Measurements from ENCODE around the gene ANKRD28. TPM values are rescaled to one million over a fixed set of nuclear protein-coding genes. Genes with fewer than 3 reads are reported as not detected.
A peak's percentile ranks its signal among the peaks of the same experiment; 100 is the strongest.
"Not testable (repeated sequence)": the region's sequence is repeated elsewhere in the genome, so short reads cannot be mapped to it uniquely, and the experiment has no call there.

The ANKRD28 gene
- total RNA-seq = 92.5 to 124 TPM (median 104 TPM) in 3 replicates
- long read RNA-seq, full-length matches to known transcripts = 9 of 44 reads
- long read RNA-seq, partial matches to known transcripts = 3 of 44 reads
- long read RNA-seq, other reads (novel, unspliced or antisense) = 32 of 44 reads

DNA sequence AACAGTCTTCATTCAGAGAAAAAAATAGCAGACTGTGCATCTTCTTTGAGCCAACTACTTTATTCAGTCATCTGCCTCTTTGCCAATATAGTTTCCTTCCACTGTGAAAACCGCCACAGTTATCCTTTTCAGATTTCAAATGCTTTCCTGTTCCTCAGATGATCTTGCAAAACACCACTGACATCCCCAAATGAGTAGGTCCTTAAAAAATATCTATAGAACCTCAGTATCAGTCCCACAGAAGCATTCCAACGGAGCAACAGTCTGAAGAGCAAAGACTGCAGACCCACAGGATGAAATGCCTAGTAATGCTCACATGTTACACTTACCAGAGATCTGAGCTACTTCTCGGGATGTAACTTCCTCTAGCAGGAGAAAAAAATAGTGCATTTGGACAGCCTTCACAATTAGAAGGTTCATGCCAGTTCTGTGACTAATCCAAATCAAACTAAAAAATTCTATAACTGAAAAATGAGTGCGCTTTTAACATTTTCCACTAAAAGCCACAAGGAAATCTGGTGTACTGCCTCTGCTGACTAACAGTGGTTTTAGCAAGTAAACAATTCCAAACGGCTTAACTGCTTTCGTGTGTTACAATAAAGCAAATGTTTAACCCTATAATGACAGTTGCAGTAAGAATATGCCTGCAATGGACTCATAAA lies at the start of gene ANKRD28:
TSS of gene ANKRD28 (minus strand) at position 338 of the 662 bp plus-strand sequence. CDS start 1,458 bp downstream, outside the sequence.
- H3K4me1 Mint-ChIP-seq (ENCODE audit: low read depth) = peaks cover 37% of the 10 kb centered on the region
- H3K4me3 Mint-ChIP-seq (ENCODE audit: unreplicated experiment) = peak within 1 kb of the TSS; percentile 76
- no peaks in the 10 kb centered on the region for H3K9me3 Mint-ChIP-seq (ENCODE audit: low read depth)
- no peaks in the 10 kb centered on the region for H3K27me3 Mint-ChIP-seq (ENCODE audit: low read depth)
- DNase-seq (ENCODE audit: low spot score) = no peak
- H3K27ac Mint-ChIP-seq (ENCODE audit: unreplicated experiment) = peak within 1 kb of the TSS; percentile 98
- TF ChIP-seq, protein P1, sequence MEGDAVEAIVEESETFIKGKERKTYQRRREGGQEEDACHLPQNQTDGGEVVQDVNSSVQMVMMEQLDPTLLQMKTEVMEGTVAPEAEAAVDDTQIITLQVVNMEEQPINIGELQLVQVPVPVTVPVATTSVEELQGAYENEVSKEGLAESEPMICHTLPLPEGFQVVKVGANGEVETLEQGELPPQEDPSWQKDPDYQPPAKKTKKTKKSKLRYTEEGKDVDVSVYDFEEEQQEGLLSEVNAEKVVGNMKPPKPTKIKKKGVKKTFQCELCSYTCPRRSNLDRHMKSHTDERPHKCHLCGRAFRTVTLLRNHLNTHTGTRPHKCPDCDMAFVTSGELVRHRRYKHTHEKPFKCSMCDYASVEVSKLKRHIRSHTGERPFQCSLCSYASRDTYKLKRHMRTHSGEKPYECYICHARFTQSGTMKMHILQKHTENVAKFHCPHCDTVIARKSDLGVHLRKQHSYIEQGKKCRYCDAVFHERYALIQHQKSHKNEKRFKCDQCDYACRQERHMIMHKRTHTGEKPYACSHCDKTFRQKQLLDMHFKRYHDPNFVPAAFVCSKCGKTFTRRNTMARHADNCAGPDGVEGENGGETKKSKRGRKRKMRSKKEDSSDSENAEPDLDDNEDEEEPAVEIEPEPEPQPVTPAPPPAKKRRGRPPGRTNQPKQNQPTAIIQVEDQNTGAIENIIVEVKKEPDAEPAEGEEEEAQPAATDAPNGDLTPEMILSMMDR (IDR thresholded peaks at IDR 0.05) = peak; percentile 75
- H3K36me3 Mint-ChIP-seq (ENCODE audit: low read depth) = peaks cover 3% of the 10 kb centered on the region

- no peaks in the 10 kb centered on the region for H3K27me3 Mint-ChIP-seq (ENCODE audit: low read depth)
- no peaks in the 10 kb centered on the region for H3K36me3 Mint-ChIP-seq (ENCODE audit: low read depth)
- H3K4me1 Mint-ChIP-seq (ENCODE audit: low read depth) = no peaks in the 10 kb centered on the region
- H3K9me3 Mint-ChIP-seq (ENCODE audit: low read depth) = peaks cover 4% of the 10 kb centered on the region
- H3K4me3 Mint-ChIP-seq (ENCODE audit: unreplicated experiment) = no peak overlapping the region
- TF ChIP-seq, protein P1 (IDR thresholded peaks at IDR 0.05) = no peak
- DNase-seq (ENCODE audit: low spot score) = no peak
- H3K27ac Mint-ChIP-seq (ENCODE audit: unreplicated experiment) = no peak overlapping the region
These were observed 49.5 kb upstream of the ANKRD28 start for GRCh38 chr3:15847239-15847638.

DNA sequence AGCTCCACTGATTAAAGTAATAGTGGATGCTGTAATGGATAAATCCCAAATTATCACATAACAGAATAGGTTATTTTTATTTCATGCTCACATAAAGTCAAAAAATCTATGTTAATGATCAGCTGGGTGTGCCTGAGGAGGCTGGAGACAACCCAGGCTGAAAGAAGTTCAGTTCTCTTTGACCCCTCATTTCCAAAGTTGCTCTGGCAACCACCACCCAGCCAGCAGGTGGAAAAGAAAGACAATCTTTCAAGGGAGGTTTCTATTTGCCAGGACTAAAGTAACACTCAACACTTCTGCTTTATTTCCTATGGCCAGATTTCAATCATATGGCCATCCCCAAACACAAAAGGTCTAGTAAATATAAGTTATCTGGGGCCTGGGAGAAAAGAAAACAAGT lies 48.8 kb upstream of the ANKRD28 start:
- TF ChIP-seq, protein P1 (IDR thresholded peaks at IDR 0.05) = no peak
- Mint-ChIP-seq H3K27ac (ENCODE audit: unreplicated experiment) (no peak overlapping the region), H3K4me1 (ENCODE audit: low read depth) (no peaks in the 10 kb centered on the region), H3K36me3 (ENCODE audit: low read depth) (no peaks in the 10 kb centered on the region), H3K27me3 (ENCODE audit: low read depth) (no peaks in the 10 kb centered on the region), H3K4me3 (ENCODE audit: unreplicated experiment) (no peak overlapping the region), H3K9me3 (ENCODE audit: low read depth) (peaks cover under 1% of the 10 kb centered on the region)
- no peak for DNase-seq (ENCODE audit: low spot score)

GRCh38 chr3:15845475-15845874 lies 47.7 kb upstream of the ANKRD28 start:
- no peaks in the 10 kb centered on the region for H3K4me1 Mint-ChIP-seq (ENCODE audit: low read depth)
- DNase-seq (ENCODE audit: low spot score) = no peak
- H3K9me3 Mint-ChIP-seq (ENCODE audit: low read depth) = peaks cover 7% of the 10 kb centered on the region
- H3K36me3 Mint-ChIP-seq (ENCODE audit: low read depth) = peaks cover 4% of the 10 kb centered on the region
- TF ChIP-seq, protein P1 (IDR thresholded peaks at IDR 0.05) = no peak
- H3K4me3 Mint-ChIP-seq (ENCODE audit: unreplicated experiment) = no peak overlapping the region
- H3K27me3 Mint-ChIP-seq (ENCODE audit: low read depth) = no peaks in the 10 kb centered on the region
- no peak overlapping the region for H3K27ac Mint-ChIP-seq (ENCODE audit: unreplicated experiment)

DNA sequence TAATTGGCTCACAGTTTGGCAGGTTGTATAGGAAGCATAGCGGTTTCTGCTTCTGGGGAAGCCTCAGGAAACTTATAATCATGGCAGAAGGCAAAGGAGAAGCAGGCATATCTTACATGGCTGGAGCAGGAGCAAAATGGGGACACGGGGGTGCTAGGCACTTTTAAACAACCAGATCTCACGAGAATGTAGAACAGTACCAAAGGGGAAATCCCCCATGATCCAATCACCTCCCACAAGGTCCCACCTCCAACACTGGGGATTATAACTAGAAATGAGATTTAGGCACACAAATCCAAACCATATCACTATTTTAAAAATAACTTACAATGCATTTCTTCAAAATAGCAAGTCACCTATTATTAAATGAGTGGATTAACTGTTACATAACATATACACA lies 47.1 kb upstream of the ANKRD28 start:
- Mint-ChIP-seq H3K27ac (ENCODE audit: unreplicated experiment) (no peak overlapping the region), H3K27me3 (ENCODE audit: low read depth) (no peaks in the 10 kb centered on the region), H3K36me3 (ENCODE audit: low read depth) (peaks cover 4% of the 10 kb centered on the region), H3K9me3 (ENCODE audit: low read depth) (peaks cover 13% of the 10 kb centered on the region), H3K4me3 (ENCODE audit: unreplicated experiment) (no peak overlapping the region), H3K4me1 (ENCODE audit: low read depth) (no peaks in the 10 kb centered on the region)
- TF ChIP-seq, protein P1 (IDR thresholded peaks at IDR 0.05) = no peak
- no peak for DNase-seq (ENCODE audit: low spot score)

DNA sequence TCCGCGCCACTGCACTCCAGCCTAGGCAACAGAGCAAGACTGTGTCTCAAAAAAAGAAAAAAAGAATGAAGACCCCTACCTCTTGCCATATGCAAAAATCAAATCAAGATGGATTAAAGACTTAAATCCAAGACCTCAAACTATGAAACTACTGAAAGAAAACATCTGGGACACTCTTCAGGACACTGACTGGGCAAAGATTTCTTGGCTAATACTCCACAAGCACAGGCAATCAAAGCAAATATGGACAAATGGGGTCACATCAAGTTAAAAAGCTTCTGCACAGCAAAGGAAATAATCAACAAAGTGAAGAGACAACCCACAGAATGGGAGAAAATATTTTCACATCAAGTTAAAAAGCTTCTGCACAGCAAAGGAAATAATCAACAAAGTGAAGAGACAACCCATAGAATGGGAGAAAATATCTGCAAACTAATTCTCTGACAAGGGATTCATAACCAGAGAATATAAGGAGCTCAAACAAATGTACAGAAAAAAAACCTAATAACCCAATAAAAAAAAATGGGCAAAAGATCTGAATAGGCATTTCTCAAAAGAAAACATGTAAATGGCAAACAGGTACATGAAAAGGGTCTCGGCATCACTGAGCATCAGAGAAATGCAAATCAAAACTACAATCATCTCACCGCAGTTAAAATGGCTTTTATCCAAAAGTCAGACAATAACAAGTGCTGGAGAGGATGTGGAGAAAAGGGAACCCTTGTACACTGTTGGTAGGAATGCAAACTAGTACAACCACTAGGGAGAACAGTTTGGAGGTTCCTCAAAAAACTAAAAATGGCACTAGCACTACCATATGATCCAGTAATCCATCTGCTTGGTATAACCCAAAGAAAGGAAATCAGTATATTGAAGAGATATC lies 43.6 kb upstream of the ANKRD28 start:
- not testable (repeated sequence) for H3K36me3 Mint-ChIP-seq (ENCODE audit: low read depth); H3K27ac Mint-ChIP-seq (ENCODE audit: unreplicated experiment); DNase-seq (ENCODE audit: low spot score); H3K27me3 Mint-ChIP-seq (ENCODE audit: low read depth); H3K4me3 Mint-ChIP-seq (ENCODE audit: unreplicated experiment); H3K4me1 Mint-ChIP-seq (ENCODE audit: low read depth)
- peaks cover 20% of the 10 kb centered on the region for H3K9me3 Mint-ChIP-seq (ENCODE audit: low read depth)
